ENCODE measurements around the gene PMEL.
"Not testable (repeated sequence)": the region's sequence is repeated elsewhere in the genome, so short reads cannot be mapped to it uniquely, and the experiment has no call there.

Gene PMEL

GRCh38 chr12:55995366-55995765 lies 29.5 kb upstream of the PMEL start:
- no peak for TF ChIP-seq CTCF (IDR thresholded peaks at IDR 0.05; ENCODE audit: low read depth, low read length)
- no peak overlapping the region for H3K4me3 ChIP-seq (replicated peaks in 1 of 2; ENCODE audit: low read depth in 2 of 2, low read length in 2 of 2)
- no peak for DNase-seq (ENCODE audit: low read depth in 2 of 2)

GRCh38 chr12:55993230-55993853 lies 27.5 kb upstream of the PMEL start:
- no peak for DNase-seq (ENCODE audit: low read depth in 2 of 2)
- no peak overlapping the region for H3K4me3 ChIP-seq (replicated peaks in 1 of 2; ENCODE audit: low read depth in 2 of 2, low read length in 2 of 2)
- TF ChIP-seq CTCF (IDR thresholded peaks at IDR 0.05; ENCODE audit: low read depth, low read length): no peak

- no peak for DNase-seq (ENCODE audit: low read depth in 2 of 2)
- H3K4me3 ChIP-seq (replicated peaks in 1 of 2; ENCODE audit: low read depth in 2 of 2, low read length in 2 of 2): no peak overlapping the region
- no peak for TF ChIP-seq CTCF (IDR thresholded peaks at IDR 0.05; ENCODE audit: low read depth, low read length)
These were observed 25.3 kb upstream of the PMEL start for GRCh38 chr12:55991110-55991509.

- DNase-seq (ENCODE audit: low read depth in 2 of 2); H3K4me3 ChIP-seq (replicated peaks in 1 of 2; ENCODE audit: low read depth in 2 of 2, low read length in 2 of 2): not testable (repeated sequence)
These were observed 20.1 kb upstream of the PMEL start for GRCh38 chr12:55985976-55986375.

- TF ChIP-seq CTCF (IDR thresholded peaks at IDR 0.05; ENCODE audit: low read depth, low read length): no peak
- DNase-seq (ENCODE audit: low read depth in 2 of 2): no peak
- H3K4me3 ChIP-seq (replicated peaks in 1 of 2; ENCODE audit: low read depth in 2 of 2, low read length in 2 of 2): no peak overlapping the region
These were observed 19.5 kb upstream of the PMEL start for GRCh38 chr12:55985341-55985740.

- H3K4me3 ChIP-seq (replicated peaks in 1 of 2; ENCODE audit: low read depth in 2 of 2, low read length in 2 of 2): no peak overlapping the region
- no peak for TF ChIP-seq CTCF (IDR thresholded peaks at IDR 0.05; ENCODE audit: low read depth, low read length)
- no peak for DNase-seq (ENCODE audit: low read depth in 2 of 2)
These were observed 19.0 kb upstream of the PMEL start for GRCh38 chr12:55984861-55985260.

- H3K4me3 ChIP-seq (replicated peaks in 1 of 2; ENCODE audit: low read depth in 2 of 2, low read length in 2 of 2): no peak overlapping the region
- no peak for TF ChIP-seq CTCF (IDR thresholded peaks at IDR 0.05; ENCODE audit: low read depth, low read length)
- no peak for DNase-seq (ENCODE audit: low read depth in 2 of 2)
These were observed 17.5 kb upstream of the PMEL start for GRCh38 chr12:55983232-55983842.

All from cardiac fibroblast (primary cell).